Transverse colon (tissue), 4 donors: ENCODE data around the gene GABBR2. TPM values are rescaled to one million over a fixed set of nuclear protein-coding genes. Genes with fewer than 3 reads are reported as not detected.

Experiments used
- DNase-seq: peaks from one replicate; pipeline ENCODE4 v3.0.0-alpha.2; 2019
- H3K27ac ChIP-seq, 4 donors: fragments of 200-600 bp; sonication (generic); 2 replicates each; pipeline ENCODE4 v1.5.1; 2016 to 2018; ENCODE audit warnings: inconsistent platforms in 4 of 4
- H3K27me3 ChIP-seq: fragments of 200-600 bp; sonication (generic); 2 replicates; pipeline ENCODE4 v1.5.1; 2017; ENCODE audit warnings: inconsistent platforms
- H3K36me3 ChIP-seq, 4 donors: fragments of 200-600 bp; sonication (generic); 2 replicates each; pipeline ENCODE4 v1.5.1; 2017 to 2019; ENCODE audit warnings: inconsistent platforms in 4 of 4
- H3K4me1 ChIP-seq, 4 donors: fragments of 200-600 bp; sonication (generic); 2 replicates each; pipeline ENCODE4 v1.5.1; 2017 to 2020; ENCODE audit warnings: inconsistent platforms in 4 of 4
- H3K4me3 ChIP-seq, 4 donors: fragments of 200-600 bp; sonication (generic); 1 replicate in 1 of 4; 2 replicates in 3 of 4; pipeline versions ENCODE4 v1.5.1 to v1.6.1; 2017 to 2019; ENCODE audit warnings: inconsistent platforms in 4 of 4
- H3K9me3 ChIP-seq, 2 donors: fragments of 200-600 bp; sonication (generic); 2 replicates each; pipeline ENCODE4 v1.5.1; 2017 to 2019; ENCODE audit warnings: inconsistent platforms in 2 of 2
- EP300 ChIP-seq: sonication (generic); formaldehyde crosslinking; IDR thresholded peaks from one replicate; pipeline ENCODE4 v1.6.1; 2017; ENCODE audit warnings: antibody characterized with exemption, low read depth
- POLR2A ChIP-seq: fragments of 450-650 bp; IDR thresholded peaks from one replicate; pipeline ENCODE4 v1.6.1; 2016; ENCODE audit warnings: antibody characterized with exemption, mild to moderate bottlenecking, moderate library complexity
- POLR2AphosphoS5 ChIP-seq, 3 donors: sonication (generic); formaldehyde crosslinking; IDR thresholded peaks; one replicate each; pipeline ENCODE4 v1.6.1; 2016; ENCODE audit warnings: antibody characterized with exemption in 3 of 3
- WGBS, 2 donors: methylation state at CpG; one replicate each; pipeline ENCODE4 v1.1.5; 2018; ENCODE audit warnings: low coverage in 1 of 2; 5-methylcytosine and 5-hydroxymethylcytosine counted together
- in situ Hi-C, 4 donors: fragments of 200-750 bp; cut with MboI; loops; one replicate each; pipeline versions ENCODE4 v1.15.0 to v1.15.1; 2017; ENCODE audit warnings: low sequenced_read_pairs in 3 of 4, low pct_ligation_motif_present in 1 of 4, low pct_unique_long_range_greater_than_20kb in 1 of 4
- intact Hi-C: fragments of 100-400 bp; cut with DNase I; formaldehyde crosslinking; loops from one replicate; pipeline ENCODE4 v1.15.1; 2023; ENCODE audit warnings: low total_unique reads
- total RNA-seq, 4 donors: library from RNA; depleted of rRNA; stranded (reverse); fragments of >200 nt; gene quantifications; one replicate each; pipeline ENCODE4 v1.1.0, GENCODE V29; 2016
- TF ChIP-seq, protein P1 (sequence below), 5 experiments: fragments of 200-600 bp in 3 of 5; fragments of 450-650 bp in 2 of 5; sonication (generic) in 3 of 5; IDR thresholded peaks; 1 replicate in 2 of 5; 2 replicates in 3 of 5; pipeline ENCODE4 v1.5.1; 2016 to 2017; ENCODE audit warnings: antibody characterized with exemption in 5 of 5, inconsistent platforms in 3 of 5, mild to moderate bottlenecking in 2 of 5, moderate library complexity in 1 of 5

The GABBR2 gene
- total RNA-seq, 4 donors from 2014 or later: not detected

GRCh38 chr9:98329904-98330303, 378.8 kb downstream of the GABBR2 start:
- Histone ChIP-seq H3K27me3 (no peaks in the 10 kb centered on the region), H3K4me3 (no peak overlapping the region), H3K9me3 (no peaks in the 10 kb centered on the region), H3K27ac (no peak overlapping the region), H3K4me1 (no peaks in the 10 kb centered on the region), H3K36me3 (no peaks in the 10 kb centered on the region)
- intact Hi-C loops: no loop called here
- TF ChIP-seq EP300 (no peak), POLR2AphosphoS5 (IDR thresholded peaks at IDR 0.05) (no peak), POLR2A (no peak)
- TF ChIP-seq, protein P1, sequence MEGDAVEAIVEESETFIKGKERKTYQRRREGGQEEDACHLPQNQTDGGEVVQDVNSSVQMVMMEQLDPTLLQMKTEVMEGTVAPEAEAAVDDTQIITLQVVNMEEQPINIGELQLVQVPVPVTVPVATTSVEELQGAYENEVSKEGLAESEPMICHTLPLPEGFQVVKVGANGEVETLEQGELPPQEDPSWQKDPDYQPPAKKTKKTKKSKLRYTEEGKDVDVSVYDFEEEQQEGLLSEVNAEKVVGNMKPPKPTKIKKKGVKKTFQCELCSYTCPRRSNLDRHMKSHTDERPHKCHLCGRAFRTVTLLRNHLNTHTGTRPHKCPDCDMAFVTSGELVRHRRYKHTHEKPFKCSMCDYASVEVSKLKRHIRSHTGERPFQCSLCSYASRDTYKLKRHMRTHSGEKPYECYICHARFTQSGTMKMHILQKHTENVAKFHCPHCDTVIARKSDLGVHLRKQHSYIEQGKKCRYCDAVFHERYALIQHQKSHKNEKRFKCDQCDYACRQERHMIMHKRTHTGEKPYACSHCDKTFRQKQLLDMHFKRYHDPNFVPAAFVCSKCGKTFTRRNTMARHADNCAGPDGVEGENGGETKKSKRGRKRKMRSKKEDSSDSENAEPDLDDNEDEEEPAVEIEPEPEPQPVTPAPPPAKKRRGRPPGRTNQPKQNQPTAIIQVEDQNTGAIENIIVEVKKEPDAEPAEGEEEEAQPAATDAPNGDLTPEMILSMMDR (IDR thresholded peaks at IDR 0.05): no peak
- DNase-seq: no peak
- 36 to 42% methylated on average over 4 of the region's 4 CpGs for WGBS, 2 donors
- in situ Hi-C loops: loop anchor here in 1 of 4 donors (10.0 kb wide), 1 partner anchor 445 kb away; no protein-coding TSS in a partner anchor

DNA sequence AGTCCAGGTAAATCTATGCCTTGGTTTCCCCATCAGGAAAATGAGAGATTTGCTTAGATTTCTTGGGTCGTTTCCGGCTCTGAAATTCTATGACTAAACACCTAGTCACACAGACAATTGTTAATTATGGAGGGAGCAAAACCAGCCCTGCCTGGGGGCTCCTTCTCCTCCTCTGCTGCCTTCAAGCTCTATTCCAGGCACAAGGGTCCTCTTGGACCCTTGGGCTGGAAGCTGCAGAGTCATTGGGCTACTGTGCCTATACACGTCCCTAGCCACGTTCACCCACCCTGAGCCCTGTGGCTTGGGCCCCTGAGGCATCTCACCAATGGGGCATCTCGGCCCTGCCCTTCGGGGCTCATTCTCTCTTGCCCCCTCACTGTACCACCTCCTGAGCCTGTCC, 379.5 kb downstream of the GABBR2 start:
- H3K4me1 ChIP-seq: no peaks in the 10 kb centered on the region
- no peaks in the 10 kb centered on the region for H3K27me3 ChIP-seq
- in situ Hi-C loops (loop anchor here in 1 of 4 donors (10.0 kb wide), 1 partner anchor 446 kb away; no protein-coding TSS in a partner anchor), intact Hi-C loops (no loop called here)
- no peaks in the 10 kb centered on the region for H3K9me3 ChIP-seq
- no peaks in the 10 kb centered on the region for H3K36me3 ChIP-seq
- DNase-seq: no peak
- no peak overlapping the region for H3K27ac ChIP-seq
- TF ChIP-seq EP300 (no peak), POLR2A (no peak), POLR2AphosphoS5 (IDR thresholded peaks at IDR 0.05) (no peak)
- TF ChIP-seq, protein P1 (IDR thresholded peaks at IDR 0.05): no peak
- no peak overlapping the region for H3K4me3 ChIP-seq
- 76 to 81% methylated on average over 6 of the region's 6 CpGs for WGBS, 2 donors

GRCh38 chr9:98328770-98329169, 380.0 kb downstream of the GABBR2 start:
- Histone ChIP-seq H3K4me3 (no peak overlapping the region), H3K36me3 (no peaks in the 10 kb centered on the region), H3K27ac (no peak overlapping the region), H3K4me1 (no peaks in the 10 kb centered on the region), H3K27me3 (no peaks in the 10 kb centered on the region), H3K9me3 (no peaks in the 10 kb centered on the region)
- no peak for DNase-seq
- 50 to 72% methylated on average over 1 to 4 of the region's 4 CpGs for WGBS, 2 donors
- intact Hi-C loops (no loop called here), in situ Hi-C loops (loop anchor here in 1 of 4 donors (10.0 kb wide), 1 partner anchor 446 kb away; no protein-coding TSS in a partner anchor)
- TF ChIP-seq EP300 (no peak), POLR2AphosphoS5 (IDR thresholded peaks at IDR 0.05) (no peak), POLR2A (no peak)
- TF ChIP-seq, protein P1 (IDR thresholded peaks at IDR 0.05): no peak

DNA sequence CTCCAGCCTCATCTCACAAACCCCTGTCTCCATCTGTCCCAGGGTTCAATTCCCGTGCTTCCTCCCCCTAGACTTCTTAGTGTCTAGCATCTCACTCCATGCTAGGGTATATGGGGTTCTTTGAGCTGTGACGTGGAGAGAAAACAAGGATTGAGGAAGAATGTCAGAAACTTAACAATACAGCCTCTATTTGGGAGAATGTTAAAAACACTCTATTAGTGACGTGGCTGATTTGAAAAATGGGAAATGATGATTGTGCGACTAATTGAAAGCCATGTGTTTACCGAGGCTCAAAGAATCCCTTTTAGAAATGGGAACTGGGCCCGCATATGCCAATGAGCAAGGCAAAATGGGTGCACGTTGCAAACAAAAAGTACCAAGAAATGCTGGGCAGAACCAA, 380.6 kb downstream of the GABBR2 start:
- H3K27me3 ChIP-seq: no peaks in the 10 kb centered on the region
- no peaks in the 10 kb centered on the region for H3K4me1 ChIP-seq
- WGBS, 2 donors: 74 to 76% methylated on average over 7 of the region's 7 CpGs
- H3K4me3 ChIP-seq: no peak overlapping the region
- no peaks in the 10 kb centered on the region for H3K9me3 ChIP-seq
- intact Hi-C loops: no loop called here
- TF ChIP-seq, protein P1 (IDR thresholded peaks at IDR 0.05): no peak
- TF ChIP-seq EP300: no peak
- no peak for DNase-seq
- in situ Hi-C loops: loop anchor here in 1 of 4 donors (10.0 kb wide), 1 partner anchor 447 kb away; no protein-coding TSS in a partner anchor
- H3K36me3 ChIP-seq: no peaks in the 10 kb centered on the region
- H3K27ac ChIP-seq: no peak overlapping the region
